Measurements from ENCODE around the gene SEMA7A.

- TF ChIP-seq USF1 (IDR thresholded peaks at IDR 0.05) (no peak), YY1 (IDR thresholded peaks at IDR 0.05; ENCODE audit: low read depth) (no peak)
These were observed 17.6 kb upstream of the SEMA7A start for GRCh38 chr15:74451322-74451721.

Measured in Ishikawa (cell line).